HG03354 (cell line): ENCODE data around the gene SWI5.

Source experiments
- ATAC-seq: cut with Tn5 transposase; IDR thresholded peaks from one replicate; pipeline ENCODE4 v1.9.1; 2021; ENCODE audit warnings: mild to moderate bottlenecking; ENCODE audit not compliant: unreplicated experiment, poor library complexity, severe bottlenecking

SWI5 gene

GRCh38 chr9:128304971-128305288 is 28.9 kb downstream of the SWI5 start:
- no peak for ATAC-seq

- ATAC-seq = no peak
Observed at GRCh38 chr9:128309551-128309950, 33.5 kb downstream of the SWI5 start.

- ATAC-seq = no peak
Observed at GRCh38 chr9:128310461-128310860, 34.4 kb downstream of the SWI5 start.

- ATAC-seq = no peak
Observed at GRCh38 chr9:128314697-128315096, 38.6 kb downstream of the SWI5 start.

- ATAC-seq = no peak
Observed at GRCh38 chr9:128316421-128316820, 40.3 kb downstream of the SWI5 start.

GRCh38 chr9:128317629-128318028 is 41.6 kb downstream of the SWI5 start:
- no peak for ATAC-seq

- no peak for ATAC-seq
Observed at GRCh38 chr9:128321343-128321742, 45.3 kb downstream of the SWI5 start.

- ATAC-seq = peak; percentile 9
Observed at GRCh38 chr9:128321879-128322403, 45.9 kb downstream of the SWI5 start.

- peak; percentile 85 for ATAC-seq
Observed at GRCh38 chr9:128322404-128323211, 46.5 kb downstream of the SWI5 start, which contains the start of the genes COQ4 and TRUB2. TSS of gene COQ4 (plus strand) at chr9:128322839. CDS start at chr9:128322859, 20 bp downstream. TSS of gene TRUB2 (minus strand) at chr9:128322447. CDS start at chr9:128322408, 39 bp downstream.

GRCh38 chr9:128323212-128323730 is 47.2 kb downstream of the SWI5 start:
- peak; percentile 1 for ATAC-seq

GRCh38 chr9:128323791-128324190 is 47.7 kb downstream of the SWI5 start:
- no peak for ATAC-seq

- ATAC-seq = no peak
Observed at GRCh38 chr9:128324401-128324800, 48.3 kb downstream of the SWI5 start.

- ATAC-seq = no peak
Observed at GRCh38 chr9:128325629-128326028, 49.6 kb downstream of the SWI5 start.

- no peak for ATAC-seq
Observed at GRCh38 chr9:128333451-128333869, 57.4 kb downstream of the SWI5 start.

GRCh38 chr9:128335161-128335560 is 59.1 kb downstream of the SWI5 start:
- ATAC-seq = no peak

GRCh38 chr9:128335914-128336313 is 59.8 kb downstream of the SWI5 start:
- ATAC-seq = no peak

GRCh38 chr9:128337936-128338335 is 61.9 kb downstream of the SWI5 start:
- no peak for ATAC-seq
